ENCODE measurements around the gene CHPF. TPM values are rescaled to one million over a fixed set of nuclear protein-coding genes. Genes with fewer than 3 reads are reported as not detected.

CHPF gene
- total RNA-seq, 1 donor from 2014 or later: 151 TPM

- no peak for FAIRE-seq
- Mint-ChIP-seq H3K4me1 (ENCODE audit: low read depth, unreplicated experiment) (peaks cover 10% of the 10 kb centered on the region), H3K4me3 (ENCODE audit: unreplicated experiment) (no peak overlapping the region), H3K9me3 (ENCODE audit: unreplicated experiment) (no peaks in the 10 kb centered on the region), H3K27ac (ENCODE audit: unreplicated experiment) (no peak overlapping the region), H3K27me3 (ENCODE audit: low read depth, unreplicated experiment) (no peaks in the 10 kb centered on the region), H3K36me3 (ENCODE audit: low read depth, unreplicated experiment) (peaks cover 35% of the 10 kb centered on the region)
- no peaks in the 10 kb centered on the region for H3K27me3 ChIP-seq (ENCODE audit: insufficient read depth, low read length)
- TF ChIP-seq, protein P1, sequence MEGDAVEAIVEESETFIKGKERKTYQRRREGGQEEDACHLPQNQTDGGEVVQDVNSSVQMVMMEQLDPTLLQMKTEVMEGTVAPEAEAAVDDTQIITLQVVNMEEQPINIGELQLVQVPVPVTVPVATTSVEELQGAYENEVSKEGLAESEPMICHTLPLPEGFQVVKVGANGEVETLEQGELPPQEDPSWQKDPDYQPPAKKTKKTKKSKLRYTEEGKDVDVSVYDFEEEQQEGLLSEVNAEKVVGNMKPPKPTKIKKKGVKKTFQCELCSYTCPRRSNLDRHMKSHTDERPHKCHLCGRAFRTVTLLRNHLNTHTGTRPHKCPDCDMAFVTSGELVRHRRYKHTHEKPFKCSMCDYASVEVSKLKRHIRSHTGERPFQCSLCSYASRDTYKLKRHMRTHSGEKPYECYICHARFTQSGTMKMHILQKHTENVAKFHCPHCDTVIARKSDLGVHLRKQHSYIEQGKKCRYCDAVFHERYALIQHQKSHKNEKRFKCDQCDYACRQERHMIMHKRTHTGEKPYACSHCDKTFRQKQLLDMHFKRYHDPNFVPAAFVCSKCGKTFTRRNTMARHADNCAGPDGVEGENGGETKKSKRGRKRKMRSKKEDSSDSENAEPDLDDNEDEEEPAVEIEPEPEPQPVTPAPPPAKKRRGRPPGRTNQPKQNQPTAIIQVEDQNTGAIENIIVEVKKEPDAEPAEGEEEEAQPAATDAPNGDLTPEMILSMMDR (IDR thresholded peaks at IDR 0.05; ENCODE audit: insufficient read depth, low read depth, low read length): no peak
- TF ChIP-seq EZH2 (IDR thresholded peaks at IDR 0.05; ENCODE audit: insufficient read depth, low read length): no peak
- H3K4me1 ChIP-seq (ENCODE audit: insufficient read depth, low read length): no peaks in the 10 kb centered on the region
- H3K9ac ChIP-seq (ENCODE audit: low read length): no peak overlapping the region
- H4K20me1 ChIP-seq (ENCODE audit: insufficient read depth, low read length): peaks cover 14% of the 10 kb centered on the region
- H3K27ac ChIP-seq (ENCODE audit: low read depth, low read length): no peak overlapping the region
- no peaks in the 10 kb centered on the region for H3K9me3 ChIP-seq (ENCODE audit: insufficient read depth, low read depth, low read length)
- H3K36me3 ChIP-seq (ENCODE audit: insufficient read depth, low read length): no peaks in the 10 kb centered on the region
- H3K79me2 ChIP-seq (ENCODE audit: insufficient read depth, low read length): no peaks in the 10 kb centered on the region
- no peak overlapping the region for H2AFZ ChIP-seq (ENCODE audit: low read depth, low read length)
- no peak for DNase-seq (ENCODE audit: low read depth)
- H3K4me3 ChIP-seq (ENCODE audit: insufficient read depth, low read depth, low read length): no peak overlapping the region
- no peak overlapping the region for H3K4me2 ChIP-seq (ENCODE audit: low read length)
Measured at GRCh38 chr2:219562049-219563020, 18.7 kb upstream of the CHPF start.

- H3K4me3 ChIP-seq (ENCODE audit: insufficient read depth, low read depth, low read length): no peak overlapping the region
- no peaks in the 10 kb centered on the region for H3K36me3 ChIP-seq (ENCODE audit: insufficient read depth, low read length)
- no peaks in the 10 kb centered on the region for H3K79me2 ChIP-seq (ENCODE audit: insufficient read depth, low read length)
- H3K27me3 ChIP-seq (ENCODE audit: insufficient read depth, low read length): no peaks in the 10 kb centered on the region
- peaks cover 29% of the 10 kb centered on the region for H3K36me3 Mint-ChIP-seq (ENCODE audit: low read depth, unreplicated experiment)
- H3K4me3 Mint-ChIP-seq (ENCODE audit: unreplicated experiment): peak overlapping the region; percentile 35
- no peak overlapping the region for H3K27ac Mint-ChIP-seq (ENCODE audit: unreplicated experiment)
- no peaks in the 10 kb centered on the region for H3K9me3 ChIP-seq (ENCODE audit: insufficient read depth, low read depth, low read length)
- H4K20me1 ChIP-seq (ENCODE audit: insufficient read depth, low read length): peaks cover 14% of the 10 kb centered on the region
- H3K4me1 Mint-ChIP-seq (ENCODE audit: low read depth, unreplicated experiment): peaks cover 10% of the 10 kb centered on the region
- no peak overlapping the region for H2AFZ ChIP-seq (ENCODE audit: low read depth, low read length)
- FAIRE-seq (no peak), DNase-seq (ENCODE audit: low read depth) (no peak)
- no peak overlapping the region for H3K27ac ChIP-seq (ENCODE audit: low read depth, low read length)
- H3K4me2 ChIP-seq (ENCODE audit: low read length): no peak overlapping the region
- no peaks in the 10 kb centered on the region for H3K9me3 Mint-ChIP-seq (ENCODE audit: unreplicated experiment)
- TF ChIP-seq, protein P1 (IDR thresholded peaks at IDR 0.05; ENCODE audit: insufficient read depth, low read depth, low read length): no peak
- TF ChIP-seq EZH2 (IDR thresholded peaks at IDR 0.05; ENCODE audit: insufficient read depth, low read length): no peak
- H3K27me3 Mint-ChIP-seq (ENCODE audit: low read depth, unreplicated experiment): no peaks in the 10 kb centered on the region
- H3K4me1 ChIP-seq (ENCODE audit: insufficient read depth, low read length): no peaks in the 10 kb centered on the region
- H3K9ac ChIP-seq (ENCODE audit: low read length): no peak overlapping the region
Measured at GRCh38 chr2:219561179-219562048, 17.8 kb upstream of the CHPF start.

Data from astrocyte (in vitro differentiated cells and primary cell).